Frontal cortex (tissue), 4 donors: Measurements from ENCODE around the gene OGT. TPM values are rescaled to one million over a fixed set of nuclear protein-coding genes. Genes with fewer than 3 reads are reported as not detected.
"Not testable (repeated sequence)": the region's sequence is repeated elsewhere in the genome, so short reads cannot be mapped to it uniquely, and the experiment has no call there.

Source experiments
- DNase-seq, 2 donors: peaks; one replicate each; pipeline ENCODE4 v3.0.0; 2012; ENCODE audit warnings: low spot score in 2 of 2
- FAIRE-seq: peaks from 2 replicates; lab custom pipeline; 2012; peaks lifted over from hg19 to GRCh38; lab: Jason Lieb, UNC
- total RNA-seq: library from RNA; depleted of rRNA; stranded (reverse); fragments of >200 nt; gene quantifications from one replicate; pipeline ENCODE4 v1.2.3, GENCODE V29; 2014
- donor health status: control.
- donor health status: control.
- donor health status: control.

OGT gene
- total RNA-seq, result 230 TPM

DNA sequence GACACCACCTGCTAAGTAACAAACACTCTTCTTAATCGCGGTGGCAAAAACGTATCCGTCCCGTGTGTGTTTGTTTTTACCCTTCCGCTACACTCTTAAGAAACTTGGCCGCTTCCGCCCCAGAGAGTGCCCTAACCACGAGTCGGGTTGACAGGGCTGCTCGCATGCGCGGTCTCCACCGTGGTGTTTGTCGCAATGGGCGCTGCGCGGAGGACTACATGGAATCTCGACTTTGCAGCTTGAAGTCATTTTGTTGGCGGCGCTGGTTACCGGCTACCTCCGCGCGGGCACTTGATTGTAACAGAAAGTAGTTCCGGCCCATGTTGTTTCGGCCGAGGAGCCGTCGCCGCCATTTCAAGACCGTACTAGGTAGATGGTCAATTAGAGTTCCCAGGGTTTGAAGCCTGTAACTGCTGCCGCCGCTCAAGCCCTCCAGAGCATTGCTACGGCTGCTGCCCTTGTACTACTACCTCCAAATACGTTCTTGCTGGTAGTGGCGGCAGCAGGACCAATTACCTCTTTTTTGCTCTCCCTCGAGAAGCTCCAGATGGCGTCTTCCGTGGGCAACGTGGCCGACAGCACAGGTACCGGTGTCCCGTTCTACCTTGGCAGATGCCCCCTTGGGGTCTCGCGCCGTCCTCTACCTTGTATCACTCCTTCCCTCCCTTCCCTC lies at the start of gene OGT:
Gene OGT (plus strand): TSS at position 352 of the 673 bp plus-strand sequence. CDS start 196 bp downstream, at position 548.
- FAIRE-seq (no peak), DNase-seq (peak; percentile 33 to 49)

DNA sequence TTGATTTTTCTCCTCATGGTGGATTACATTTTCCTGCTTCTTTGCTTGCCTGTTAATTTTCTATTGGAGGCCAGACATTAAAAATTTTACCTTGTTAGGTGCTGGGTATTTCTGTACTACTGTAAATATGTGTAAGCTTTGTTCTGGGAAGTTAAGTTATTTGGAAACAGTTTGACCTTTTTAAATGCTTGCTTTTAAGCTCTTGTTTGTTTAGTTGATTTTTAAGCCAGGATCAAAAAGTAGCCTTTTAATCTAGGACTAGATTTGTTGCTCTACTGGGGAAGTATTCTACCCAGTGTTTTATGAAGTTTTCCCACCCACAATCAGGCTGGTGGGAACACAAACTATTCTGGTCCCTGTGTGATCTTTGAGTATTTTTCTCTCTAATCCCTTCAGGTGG lies 45.1 kb upstream of the OGT start:
- no peak for FAIRE-seq

DNA sequence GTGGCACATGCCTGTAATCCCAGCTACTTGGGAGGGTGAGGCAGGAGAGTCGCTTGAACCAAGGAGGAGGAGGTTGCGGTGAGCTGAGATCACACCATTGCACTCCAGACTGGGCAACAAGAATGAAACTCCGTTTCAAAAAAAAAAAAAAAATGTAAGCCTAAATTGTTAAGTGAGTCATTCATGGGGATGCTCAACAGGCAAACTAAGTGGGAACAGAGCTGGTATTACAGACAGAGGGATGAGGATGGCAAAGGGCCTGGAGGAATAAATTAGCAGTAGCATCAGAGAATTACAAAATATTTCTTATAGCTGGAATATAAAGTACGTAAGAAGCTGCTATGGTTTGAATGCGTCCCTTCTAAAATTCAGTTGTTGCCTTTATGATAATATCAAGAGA lies 43.4 kb upstream of the OGT start:
- no peak for DNase-seq
- no peak for FAIRE-seq

More for the DNA sequence above, 45.1 kb upstream of the OGT start:
- no peak for DNase-seq

DNA sequence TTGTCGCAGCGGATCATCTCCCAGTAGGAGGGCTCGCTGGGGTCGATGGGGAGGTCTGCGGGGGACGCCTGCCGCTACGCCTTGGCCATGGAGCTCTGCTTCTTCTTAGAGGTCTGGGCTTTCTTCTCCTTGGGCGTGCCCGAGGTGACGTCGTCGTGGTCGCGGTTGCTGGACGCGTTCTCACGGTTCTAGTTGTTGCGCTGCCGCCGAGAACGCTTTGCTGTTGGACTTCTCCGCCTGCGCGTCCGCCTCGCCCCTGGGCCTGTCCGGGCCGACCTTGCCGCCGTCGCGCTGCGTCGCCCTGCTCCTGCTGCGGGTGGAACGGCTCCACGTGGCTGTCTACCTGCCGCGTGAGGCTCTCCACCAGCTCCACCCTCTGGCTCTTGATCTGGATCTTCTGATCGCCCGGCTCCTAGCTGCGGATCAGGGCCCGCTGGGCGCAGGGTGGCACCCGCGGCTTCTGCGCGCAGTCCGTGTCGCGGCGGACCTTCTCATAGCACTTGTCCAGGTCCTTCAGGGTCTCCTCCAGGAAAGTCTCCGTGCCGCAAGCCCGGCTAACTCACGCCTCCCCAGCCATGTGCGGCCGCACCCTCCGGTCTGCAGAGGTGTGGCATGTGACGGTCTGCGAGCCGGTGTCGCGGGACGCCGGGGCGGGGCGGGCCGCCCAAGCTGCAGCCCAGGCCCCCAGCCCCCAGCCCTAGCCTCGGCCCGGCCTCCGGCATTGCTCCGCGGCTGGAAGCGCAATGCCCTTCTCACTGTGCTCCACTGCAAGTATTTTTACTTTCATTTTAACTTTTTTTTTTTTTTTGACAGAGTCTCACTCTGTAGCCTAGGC lies 40.5 kb upstream of the OGT start:
- FAIRE-seq (no peak), DNase-seq (peak; percentile 25 to 41)

DNA sequence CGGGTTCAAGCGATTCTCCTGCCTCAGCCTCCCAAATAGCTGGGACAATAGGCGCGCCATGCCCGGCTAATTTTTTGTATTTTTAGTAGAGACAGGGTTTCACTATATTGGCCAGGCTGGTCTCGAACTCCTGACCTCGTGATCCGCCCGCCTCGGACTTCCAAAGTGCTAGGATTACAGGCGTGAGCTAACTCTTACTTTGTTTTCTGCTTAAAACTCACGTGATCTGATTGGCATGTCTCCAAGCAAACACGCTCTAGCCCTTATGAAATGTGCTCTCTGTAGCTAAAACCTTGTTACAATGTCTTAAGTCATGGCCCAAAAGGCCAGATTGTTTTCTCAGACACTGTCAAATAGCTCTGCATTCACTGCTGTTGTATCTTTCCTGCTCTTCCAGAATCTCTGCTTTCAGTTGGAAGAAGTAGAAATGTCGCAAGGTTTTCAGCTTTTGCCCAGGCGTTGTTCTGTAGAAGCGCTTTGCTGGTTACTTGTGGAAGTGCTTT lies 39.7 kb upstream of the OGT start:
- peak in 1 of 2 donors; percentile 37 for DNase-seq
- FAIRE-seq, result no peak

DNA sequence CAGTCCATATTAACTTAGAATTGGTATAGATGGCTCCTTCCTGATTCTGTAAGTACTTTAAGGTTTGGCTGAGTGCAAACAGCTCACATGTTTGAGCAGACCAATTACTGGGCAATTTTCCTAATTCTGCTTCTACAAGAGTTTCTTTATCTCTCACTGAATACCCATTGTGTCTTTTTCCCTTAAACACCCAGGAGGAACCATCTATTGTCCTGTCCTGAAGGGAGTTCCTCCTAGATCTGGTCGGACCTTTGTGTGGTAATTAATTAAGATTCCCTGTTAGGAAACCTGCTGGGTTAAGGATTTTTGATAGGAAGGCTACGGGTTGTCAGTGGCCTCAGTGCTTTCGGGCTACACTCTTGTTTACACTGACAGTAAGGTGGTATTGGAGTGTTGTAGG lies 36.9 kb upstream of the OGT start:
- not testable (repeated sequence) for DNase-seq, FAIRE-seq

DNA sequence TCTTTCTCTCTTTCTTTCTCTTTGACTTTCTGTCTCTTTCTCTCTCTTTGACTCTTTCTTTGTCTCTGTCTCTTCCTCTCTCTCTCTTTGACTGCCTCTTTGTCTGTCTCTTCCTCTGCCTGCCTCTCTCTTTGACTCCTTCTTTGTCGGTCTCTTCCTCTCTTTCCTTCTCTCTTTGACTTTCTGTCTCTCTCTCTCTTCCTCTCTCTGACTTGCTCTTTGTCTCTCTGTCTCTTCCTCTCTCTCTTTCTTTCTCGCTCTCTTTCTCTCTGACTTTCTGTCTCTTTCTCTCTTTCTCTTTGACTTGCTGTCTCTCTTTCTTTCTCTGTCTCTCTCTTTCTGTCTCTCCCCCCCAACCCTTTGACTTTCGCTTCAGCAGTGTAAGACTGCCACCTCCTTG lies 36.4 kb upstream of the OGT start:
- FAIRE-seq (no peak), DNase-seq (no peak)

DNA sequence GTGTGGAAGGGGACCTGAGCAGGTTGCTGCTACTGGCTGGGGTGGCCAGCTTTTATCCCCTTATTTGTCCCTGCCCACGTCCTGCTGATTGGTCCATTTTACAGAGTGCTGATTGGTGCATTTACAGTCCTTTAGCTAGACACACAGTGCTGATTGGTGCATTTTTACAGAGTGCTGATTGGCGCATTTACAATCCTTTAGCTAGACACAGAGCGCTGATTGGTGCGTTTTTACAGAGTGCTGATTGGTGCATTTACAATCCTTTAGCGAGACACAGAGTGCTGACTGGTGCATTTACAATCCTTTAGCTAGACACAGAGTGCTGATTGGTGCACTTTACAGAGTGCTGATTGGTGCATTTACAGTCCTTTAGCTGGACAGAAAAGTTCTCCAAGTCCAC lies 30.8 kb upstream of the OGT start:
- FAIRE-seq, DNase-seq: not testable (repeated sequence)

DNA sequence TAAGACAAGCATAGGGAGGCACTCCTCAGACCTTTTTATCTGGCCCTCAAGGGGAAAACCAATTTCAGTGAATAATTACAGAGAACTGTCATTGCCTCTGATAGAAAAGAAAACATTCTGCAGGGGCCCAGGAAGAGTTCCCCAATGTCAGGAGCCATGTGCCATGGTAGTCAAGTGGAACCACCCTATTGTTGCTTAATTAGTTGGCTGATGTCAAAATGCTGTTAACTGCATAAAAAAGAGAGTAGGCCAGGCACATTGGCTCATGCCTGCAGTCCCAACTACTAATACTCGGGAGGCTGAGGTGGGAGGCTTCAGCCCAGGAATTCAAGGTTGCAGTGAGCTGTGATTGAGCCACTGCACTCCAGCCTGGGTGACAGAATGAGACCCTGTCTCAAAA lies 28.6 kb upstream of the OGT start:
- DNase-seq (no peak), FAIRE-seq (no peak)

DNA sequence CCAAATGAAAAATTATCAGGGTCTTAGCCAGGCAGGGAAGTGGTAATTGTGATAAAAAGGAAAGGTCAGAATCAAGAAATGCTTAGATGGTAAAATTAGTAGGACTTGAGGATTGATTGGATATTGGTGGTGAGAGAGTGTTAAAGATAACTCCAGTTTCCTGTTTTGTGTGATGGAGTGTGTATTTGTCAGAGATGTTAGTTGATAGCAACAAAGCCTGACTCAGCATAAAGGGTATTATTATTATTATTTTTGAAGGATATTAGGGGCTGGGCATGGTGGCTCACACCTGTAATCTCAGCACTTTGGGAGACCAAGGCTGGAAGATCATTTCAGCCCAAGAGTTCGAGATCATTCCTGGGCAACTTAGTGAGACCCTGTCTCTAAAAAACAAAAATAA lies 23.6 kb upstream of the OGT start:
- DNase-seq (no peak), FAIRE-seq (no peak)

DNA sequence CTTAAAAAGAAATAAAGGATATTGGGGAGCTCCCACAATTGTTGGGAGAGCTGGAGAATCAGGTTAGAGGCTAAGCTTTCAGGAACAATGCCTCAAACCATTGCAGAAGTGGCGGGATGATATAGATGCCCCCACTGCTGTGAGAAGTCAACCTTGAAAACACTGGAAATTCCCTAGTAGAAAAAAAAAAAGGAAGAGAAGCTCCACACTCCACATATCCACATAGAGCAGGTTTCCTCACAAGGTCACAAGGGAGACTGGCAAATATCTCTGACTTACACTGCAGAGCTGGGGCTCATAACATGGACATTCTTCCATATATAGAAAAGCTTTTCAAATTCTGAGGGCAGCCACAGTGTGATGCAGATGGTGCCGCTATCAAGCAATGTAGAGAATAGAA lies 22.7 kb upstream of the OGT start:
- no peak for DNase-seq
- no peak for FAIRE-seq

DNA sequence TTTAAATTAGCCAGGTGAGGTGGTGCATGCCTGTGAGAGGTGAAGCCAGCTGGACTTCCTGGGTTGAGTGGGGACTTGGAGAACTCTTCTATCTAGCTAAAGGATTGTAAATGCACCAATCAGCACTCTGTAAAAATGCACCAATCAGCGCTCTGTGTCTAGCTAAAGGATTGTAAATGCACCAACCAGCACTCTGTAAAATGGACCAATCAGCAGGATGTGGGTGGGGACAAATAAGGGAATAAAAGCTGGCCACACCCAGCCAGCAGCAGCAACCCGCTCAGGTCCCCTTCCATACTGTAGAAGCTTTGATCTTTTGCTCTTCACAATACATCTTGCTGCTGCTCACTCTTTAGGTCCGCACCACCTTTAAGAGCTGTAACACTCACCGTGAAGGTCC lies 19.2 kb upstream of the OGT start:
- not testable (repeated sequence) for FAIRE-seq, DNase-seq

DNA sequence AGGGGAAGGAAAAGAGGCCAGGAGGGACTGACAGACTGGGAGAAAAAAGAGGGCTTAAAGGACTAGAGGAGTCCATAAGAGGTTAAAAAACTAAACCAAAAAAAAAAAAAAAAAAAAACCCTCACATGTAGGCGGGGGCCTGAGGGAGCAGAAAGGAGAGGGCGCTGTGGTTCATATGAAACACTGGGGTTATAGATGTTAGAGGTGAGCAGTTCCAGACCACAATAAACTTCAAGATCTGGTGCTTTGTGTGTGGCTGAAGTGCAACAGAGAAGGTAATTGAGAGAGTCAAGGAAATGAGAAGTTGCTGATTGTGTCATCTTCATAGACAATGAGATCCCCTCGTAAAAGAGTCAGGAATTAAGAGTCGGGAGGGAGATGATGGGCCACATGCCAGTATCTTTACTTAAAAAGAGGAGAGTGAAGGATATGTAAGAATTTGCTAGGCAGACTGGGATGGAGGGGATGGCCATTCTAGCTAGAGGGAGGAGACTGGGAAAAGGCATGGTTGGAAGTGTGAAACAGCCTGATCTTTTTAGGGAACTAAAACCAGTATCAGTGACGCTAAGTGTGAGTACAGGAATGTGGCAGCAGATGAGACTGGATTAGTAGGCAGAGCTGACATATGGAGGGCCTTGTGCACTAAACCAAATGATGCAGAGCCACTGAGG lies 18.4 kb upstream of the OGT start:
- DNase-seq (no peak), FAIRE-seq (no peak)

DNA sequence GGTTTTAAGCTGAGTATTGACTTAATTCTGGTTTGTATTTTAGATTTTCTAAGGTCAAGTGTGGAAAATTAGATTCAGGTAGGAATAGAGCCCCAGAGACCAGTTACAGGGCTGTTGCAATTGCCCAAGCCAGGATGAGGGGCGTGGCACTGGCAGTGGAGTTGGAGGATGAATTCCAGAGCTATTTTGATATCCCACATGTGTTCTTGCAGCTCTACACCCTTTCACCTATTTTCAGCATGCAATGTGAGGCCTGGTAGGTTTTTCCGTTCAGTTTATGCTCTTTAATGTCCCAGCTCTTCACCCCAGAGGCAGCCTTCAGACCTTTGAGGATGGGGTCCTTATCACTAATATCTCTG lies 17.9 kb upstream of the OGT start:
- no peak for DNase-seq
- no peak for FAIRE-seq

DNA sequence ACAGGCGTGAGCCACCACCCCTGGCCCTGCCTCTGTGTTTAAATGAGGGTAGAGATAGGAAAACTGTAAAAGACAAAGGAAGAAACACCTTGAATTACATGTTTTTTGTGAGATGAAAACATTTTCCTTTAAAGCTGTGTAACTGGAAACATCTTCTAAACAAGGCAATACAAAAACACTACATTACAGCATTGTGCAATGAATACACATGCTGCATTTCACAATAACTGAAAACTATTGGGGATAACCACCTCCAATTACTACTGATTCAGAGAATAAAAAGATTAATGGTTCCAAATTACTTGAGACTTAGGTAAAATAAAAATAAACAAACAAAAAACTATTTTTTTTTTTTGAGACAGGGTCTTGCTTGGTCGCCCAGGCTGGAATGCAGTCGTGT lies 7.6 kb upstream of the OGT start:
- no peak for FAIRE-seq
- DNase-seq, result no peak

DNA sequence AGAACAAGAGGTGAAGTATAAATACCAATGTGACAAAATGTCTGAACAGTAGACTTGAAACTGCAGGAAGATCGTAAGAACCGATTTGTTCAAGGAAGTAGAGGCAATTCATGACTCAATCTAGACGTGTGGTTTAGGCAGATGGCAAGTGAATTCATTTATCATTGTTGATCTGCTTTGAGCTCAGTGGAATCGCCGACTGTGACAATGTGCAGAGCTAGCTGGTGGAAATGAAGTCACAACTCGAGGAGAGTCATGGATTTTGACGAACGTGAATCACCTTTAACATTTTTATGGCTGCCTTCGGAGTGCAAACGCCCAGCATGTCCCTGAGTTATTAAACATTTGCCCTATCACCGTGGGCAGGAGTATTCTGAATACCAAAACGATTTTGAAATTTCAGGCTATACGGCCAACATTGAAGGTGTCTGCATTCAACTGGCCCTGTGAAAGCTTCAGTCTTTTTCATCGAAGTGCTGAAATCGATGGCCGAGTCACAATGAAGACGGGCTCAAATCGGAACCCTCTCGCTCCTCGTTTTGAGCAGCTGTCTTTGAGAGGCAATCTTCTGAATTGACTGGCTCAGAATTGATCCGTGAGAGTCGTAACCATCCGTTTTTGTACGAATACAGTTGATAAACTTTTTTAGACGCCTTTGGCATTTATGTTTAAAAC lies 689 bp upstream of the OGT start:
- DNase-seq, result no peak
- FAIRE-seq, result no peak

DNA sequence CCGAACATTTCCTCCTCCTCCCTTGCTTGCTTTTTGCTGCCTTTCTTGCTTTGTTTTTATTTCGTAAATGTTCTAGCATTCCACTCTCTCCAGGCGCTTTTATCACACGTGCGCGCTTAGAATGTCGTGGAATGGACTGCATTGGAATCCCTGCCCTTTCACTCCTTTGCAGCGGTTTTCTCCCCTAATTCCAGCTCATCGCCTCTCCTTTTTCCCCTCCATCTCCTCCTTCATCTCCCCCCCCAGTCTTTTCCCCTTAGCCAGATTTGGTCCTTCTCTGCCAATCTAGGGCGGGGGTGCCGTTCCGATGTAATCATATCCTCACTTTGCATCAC lies 579 bp downstream of the OGT start:
- FAIRE-seq (no peak), DNase-seq (no peak)

DNA sequence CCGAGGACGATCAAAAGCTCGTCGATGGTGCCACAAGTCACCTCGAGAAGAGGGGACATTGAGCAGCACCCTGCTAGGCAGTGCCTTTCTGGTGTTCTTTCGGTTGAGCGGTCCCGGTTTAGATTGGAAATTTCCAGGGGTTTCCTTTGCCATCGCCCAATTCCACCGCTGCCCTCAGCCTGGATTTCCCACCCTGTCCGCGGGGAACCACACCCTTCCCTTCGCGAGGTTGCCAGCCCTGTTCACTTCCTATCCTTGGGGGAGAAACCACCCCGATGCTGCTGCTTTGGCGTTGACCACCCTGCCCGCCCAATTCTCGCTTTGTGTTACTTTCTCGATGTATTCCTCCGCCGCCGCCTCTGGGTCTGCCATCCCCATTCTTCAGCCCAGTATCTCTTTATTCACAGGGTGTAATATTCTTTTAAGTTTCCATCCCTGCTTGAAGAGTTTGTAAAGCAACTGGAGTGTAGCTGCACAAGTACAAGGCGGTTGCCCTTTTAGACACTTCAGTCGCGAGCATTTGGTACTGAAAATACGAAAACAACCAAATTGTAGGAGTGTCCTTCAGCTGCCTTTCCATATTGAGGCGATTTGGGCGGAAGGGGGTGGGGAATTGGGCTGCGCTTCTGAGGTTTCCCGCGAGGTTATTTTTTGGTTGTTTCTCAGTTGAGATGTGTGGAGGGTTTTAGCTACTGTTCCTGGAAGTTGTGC lies 1.1 kb downstream of the OGT start:
- DNase-seq (no peak), FAIRE-seq (no peak)

DNA sequence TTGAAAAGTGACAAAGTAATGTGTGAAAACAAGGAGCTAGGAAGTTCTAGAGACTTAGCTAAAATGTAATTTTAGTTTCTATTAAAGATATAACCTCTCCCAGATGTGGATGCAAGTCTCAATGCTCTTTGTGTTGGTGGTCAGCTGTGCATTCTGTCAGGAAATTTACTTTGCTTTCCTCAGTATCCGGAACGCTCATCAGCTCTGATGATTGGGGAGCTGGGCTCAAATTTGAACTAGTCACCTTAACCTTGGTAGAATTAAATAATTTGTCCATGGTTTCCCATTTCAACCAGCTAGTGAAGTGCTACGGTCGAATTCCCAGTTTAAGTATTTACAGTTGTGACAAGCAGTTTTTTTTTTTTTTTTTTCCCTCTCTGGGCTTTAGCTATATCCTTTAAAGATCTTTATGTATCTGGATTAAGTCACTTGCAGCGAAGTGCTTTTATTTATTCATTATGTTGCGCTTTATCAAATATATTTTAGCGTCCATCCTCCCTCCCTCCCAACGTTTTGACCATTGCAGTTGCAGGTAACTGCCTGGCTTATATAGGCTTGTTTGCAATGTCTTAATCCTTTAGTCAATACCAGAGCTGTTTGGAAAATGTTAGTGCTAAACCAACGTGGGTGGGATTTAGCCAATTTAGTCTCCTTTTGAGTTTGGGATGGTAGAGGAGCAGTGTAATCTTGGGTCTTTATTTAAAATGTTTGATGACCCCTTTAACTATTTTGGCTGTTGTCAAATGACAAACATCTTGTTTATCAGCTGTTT lies 2.1 kb downstream of the OGT start:
- DNase-seq, result no peak
- no peak for FAIRE-seq
